ENCODE data around the gene FBLN1. TPM values are rescaled to one million over a fixed set of nuclear protein-coding genes. Genes with fewer than 3 reads are reported as not detected.

The FBLN1 gene
- total and polyA plus RNA-seq, 2 donors (not counting 3 experiments of a cell fraction or from before 2014, with no cell fraction given) = 1.2 to 4.0 TPM

- Histone ChIP-seq H3K9me3 (replicated peaks; ENCODE audit: control insufficient read depth, insufficient read depth, low read length) (no peaks in the 10 kb centered on the region), H3K4me1 (ENCODE audit: control insufficient read depth, extremely low read depth, insufficient read depth, low read length) (no peaks in the 10 kb centered on the region), H3K27ac (ENCODE audit: insufficient read depth, low read depth, low read length) (no peak overlapping the region), H3K79me2 (ENCODE audit: control insufficient read depth, insufficient read depth, low read length) (no peaks in the 10 kb centered on the region), H3K9me1 (replicated peaks; ENCODE audit: control insufficient read depth, extremely low read depth, insufficient read depth, low read length) (no peaks in the 10 kb centered on the region), H3K36me3 (ENCODE audit: control insufficient read depth in 2 of 2, extremely low read depth in 1 of 2, insufficient read depth in 2 of 2, low read length in 2 of 2) (no peaks in the 10 kb centered on the region), H2AFZ (ENCODE audit: low read depth, low read length) (no peak overlapping the region), H3K4me3 (replicated peaks in 1 of 3; ENCODE audit: insufficient read depth in 1 of 3, low read depth in 1 of 3, low read length in 3 of 3) (no peak overlapping the region), H3K27me3 (ENCODE audit: control insufficient read depth in 2 of 2, insufficient read depth in 2 of 2, low read length in 2 of 2) (peaks cover 0 to 2% of the 10 kb centered on the region in 2 experiments), H3K9ac (replicated peaks; ENCODE audit: extremely low read depth, insufficient read depth, low read length) (no peak overlapping the region), H3K4me2 (ENCODE audit: insufficient read depth, low read length) (no peak overlapping the region), H4K20me1 (replicated peaks; ENCODE audit: control insufficient read depth, extremely low read depth, insufficient read depth, low read length) (no peaks in the 10 kb centered on the region)
- CTCF ChIA-PET = no interaction called here
- BruUV-seq (replicated peaks) = no TSS peak
- DNase-seq (ENCODE audit: low read depth, low spot score) = no peak
- POLR2A ChIA-PET = no interaction called here
- FAIRE-seq = no peak
- dilution Hi-C loops (cut with MboI; ENCODE audit: extremely low pct_ligation_motif_present, low sequenced_read_pairs) = no loop called here
- no peak for TF ChIP-seq FOS (IDR thresholded peaks at IDR 0.05; ENCODE audit: borderline replicate concordance, insufficient read depth, low read length)
- no peak for TF ChIP-seq POLR2A (IDR thresholded peaks at IDR 0.05; ENCODE audit: low read depth, low read length)
- no peak for TF ChIP-seq EZH2 (IDR thresholded peaks at IDR 0.05; ENCODE audit: borderline replicate concordance, low read depth, low read length, severe bottlenecking)
- no peak for TF ChIP-seq MYC (IDR thresholded peaks at IDR 0.05; ENCODE audit: low read depth, low read length)
- TF ChIP-seq POLR2AphosphoS5 (IDR thresholded peaks at IDR 0.05; ENCODE audit: insufficient read depth, low read depth, low read length) = no peak
- TF ChIP-seq GATA2 (IDR thresholded peaks at IDR 0.05; ENCODE audit: insufficient read depth, insufficient read length, low read depth, low read length) = no peak
- no peak for TF ChIP-seq MAX (IDR thresholded peaks at IDR 0.05; ENCODE audit: insufficient read depth, insufficient read length)
- TF ChIP-seq JUN (IDR thresholded peaks at IDR 0.05; ENCODE audit: borderline replicate concordance, insufficient read depth, insufficient read length, low read depth) = no peak
- TF ChIP-seq CTCF (IDR thresholded peaks at IDR 0.05; ENCODE audit: extremely low read depth in 1 of 2, insufficient read depth in 1 of 2, low read depth in 1 of 2, low read length in 2 of 2) = no peak
- intact Hi-C loops (cut with micrococcal nuclease) = no loop called here
These were observed 45.9 kb upstream of the FBLN1 start for GRCh38 chr22:45456811-45457210.

Data from endothelial cell of umbilical vein (primary cell).